NCI-H2227 (cell line): ENCODE measurements around the gene GNG3.
"Not testable (repeated sequence)": the region's sequence is repeated elsewhere in the genome, so short reads cannot be mapped to it uniquely, and the experiment has no call there.

Experiments used
- DNase-seq: peaks from one replicate; lab custom pipeline; 2025; ENCODE audit not compliant: unreplicated experiment; lab: John Stamatoyannopoulos, UW

Gene GNG3

GRCh38 chr11:62707277-62707861 is at the start of gene GNG3, which contains the start of gene BSCL2:
Gene GNG3 (plus strand): TSS chr11:62707676. CDS start chr11:62708296, 620 bp downstream.
Gene BSCL2 (minus strand): TSS chr11:62707424. CDS start chr11:62707195, 229 bp downstream.
- peak; percentile 98 for DNase-seq

DNA sequence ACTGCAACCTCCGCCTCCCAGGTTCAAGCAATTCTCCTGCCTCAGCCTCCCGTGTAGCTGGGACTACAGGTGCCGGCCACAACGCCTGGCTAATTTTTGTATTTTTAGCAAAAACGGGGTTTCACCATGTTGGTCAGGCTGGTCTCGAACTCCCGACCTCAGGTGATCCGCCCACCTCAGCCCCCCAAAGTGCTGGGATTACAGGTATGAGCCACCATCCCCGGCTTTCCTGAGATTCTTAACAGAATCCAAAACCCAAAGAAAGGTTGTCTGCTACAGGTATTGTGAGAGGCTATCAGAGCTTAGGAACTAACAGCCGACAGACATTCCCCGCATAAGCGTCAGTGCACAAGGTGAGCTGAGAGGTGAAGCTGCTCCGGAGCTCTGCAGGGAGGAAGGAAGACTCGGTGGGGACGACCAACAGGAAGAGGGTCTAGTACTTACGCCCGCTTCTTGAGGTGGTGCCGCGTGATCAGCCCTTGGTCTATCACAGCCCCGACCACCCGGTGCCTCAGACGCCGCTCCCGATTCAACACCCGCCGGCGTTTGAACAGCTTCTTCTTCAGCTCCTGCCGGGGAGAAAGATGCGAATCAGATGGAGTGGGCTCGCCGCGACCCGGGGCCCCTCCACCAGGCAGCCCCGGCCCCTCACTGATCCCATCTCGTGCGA is 42.9 kb upstream of the GNG3 start:
- peak; percentile 82 for DNase-seq

GRCh38 chr11:62665075-62665598 is 42.3 kb upstream of the GNG3 start, which contains the start of the genes C11orf98 and CSKMT:
Gene C11orf98 (minus strand): TSS chr11:62665210. CDS start chr11:62665169, 41 bp downstream.
Gene CSKMT (plus strand): TSS chr11:62665312. CDS start chr11:62665880, 568 bp downstream.
- DNase-seq: peak; percentile 97

DNA sequence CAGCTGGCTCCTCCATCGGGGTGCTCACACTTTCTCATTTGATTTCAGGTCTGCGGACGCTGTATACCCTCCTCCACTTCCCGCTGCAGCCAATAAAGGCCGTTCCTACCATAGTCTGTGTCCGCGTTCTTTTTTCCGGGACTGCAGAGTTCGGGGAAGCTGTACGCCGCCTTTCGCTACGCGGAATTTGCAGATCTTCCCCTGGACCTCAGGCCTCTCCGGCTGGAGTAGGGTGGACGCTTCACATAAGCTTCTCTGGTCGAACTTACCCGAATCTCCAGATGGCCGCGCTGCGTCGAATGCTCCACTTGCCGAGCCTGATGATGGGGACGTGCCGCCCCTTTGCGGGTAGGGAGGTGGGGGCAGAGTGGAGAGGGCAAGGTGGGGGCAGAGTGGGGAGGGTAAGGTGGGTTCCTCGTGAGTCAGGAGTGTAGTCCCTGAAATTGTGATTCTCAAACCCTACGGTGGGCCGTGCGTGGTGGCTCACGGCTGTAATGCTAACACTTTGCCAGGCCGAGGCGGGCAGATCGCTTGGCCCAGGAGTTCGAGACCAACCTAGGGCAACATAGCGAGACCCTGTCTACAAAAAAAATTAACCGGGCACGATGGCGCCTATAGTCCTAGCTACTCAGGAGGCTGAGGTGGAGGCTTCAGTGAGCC is 41.7 kb upstream of the GNG3 start:
- DNase-seq: peak; percentile 79

- no peak for DNase-seq
These were observed 41.1 kb upstream of the GNG3 start for GRCh38 chr11:62666259-62666926.

DNA sequence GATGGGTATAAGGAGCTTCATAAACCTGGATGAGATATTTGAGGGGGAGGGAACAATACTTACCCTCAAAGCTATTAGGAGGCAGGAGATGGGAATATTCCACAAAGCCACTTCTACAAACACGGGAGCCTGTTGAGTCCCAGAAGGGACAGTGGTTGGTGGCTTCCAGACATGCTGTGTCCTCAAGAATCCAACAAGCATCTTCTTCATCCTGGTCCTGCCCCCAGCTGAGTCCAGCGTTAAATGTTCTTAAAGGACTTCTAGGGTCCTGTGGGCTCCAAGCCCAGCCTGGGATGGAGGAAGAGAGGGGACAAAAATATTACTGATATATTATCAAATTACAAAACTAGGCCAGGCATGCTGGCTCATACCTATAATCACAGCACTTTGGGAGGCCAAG is 40.0 kb upstream of the GNG3 start:
- DNase-seq: no peak

GRCh38 chr11:62669420-62670161 is 37.9 kb upstream of the GNG3 start:
- peak; percentile 27 for DNase-seq

DNA sequence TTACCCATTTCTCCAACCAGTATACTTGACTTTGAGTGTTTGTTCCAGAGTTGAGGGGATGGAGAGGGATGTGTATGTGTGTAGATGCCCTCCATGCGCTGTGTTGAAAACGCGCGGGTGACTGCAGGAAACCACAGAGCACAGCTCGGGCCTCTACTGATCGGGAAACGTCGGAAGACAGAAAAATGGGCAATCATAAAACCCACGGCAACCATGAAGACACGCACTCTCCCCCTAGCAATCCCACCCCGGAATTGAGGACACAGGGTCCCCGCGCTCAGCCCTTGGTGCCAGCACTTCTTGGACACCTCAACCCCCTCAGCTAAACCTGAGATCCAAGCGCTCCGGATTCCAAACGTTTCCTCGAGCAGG is 36.3 kb upstream of the GNG3 start:
- no peak for DNase-seq

DNA sequence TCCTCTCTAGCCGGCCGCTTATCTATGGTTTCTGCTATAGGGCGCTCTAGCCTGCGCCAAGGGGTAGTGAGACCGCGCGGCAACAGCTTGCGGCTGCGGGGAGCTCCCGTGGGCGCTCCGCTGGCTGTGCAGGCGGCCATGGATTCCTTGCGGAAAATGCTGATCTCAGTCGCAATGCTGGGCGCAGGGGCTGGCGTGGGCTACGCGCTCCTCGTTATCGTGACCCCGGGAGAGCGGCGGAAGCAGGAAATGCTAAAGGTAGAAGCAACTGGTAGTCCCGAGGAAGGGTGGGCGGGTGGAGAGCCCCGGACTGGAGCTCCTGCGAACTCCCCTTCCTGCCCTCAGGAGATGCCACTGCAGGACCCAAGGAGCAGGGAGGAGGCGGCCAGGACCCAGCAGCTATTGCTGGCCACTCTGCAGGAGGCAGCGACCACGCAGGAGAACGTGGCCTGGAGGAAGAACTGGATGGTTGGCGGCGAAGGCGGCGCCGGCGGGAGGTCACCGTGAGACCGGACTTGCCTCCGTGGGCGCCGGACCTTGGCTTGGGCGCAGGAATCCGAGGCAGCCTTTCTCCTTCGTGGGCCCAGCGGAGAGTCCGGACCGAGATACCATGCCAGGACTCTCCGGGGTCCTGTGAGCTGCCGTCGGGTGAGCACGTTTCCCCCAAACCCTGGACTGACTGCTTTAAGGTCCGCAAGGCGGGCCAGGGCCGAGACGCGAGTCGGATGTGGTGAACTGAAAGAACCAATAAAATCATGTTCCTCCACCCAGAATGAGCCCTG is 35.7 kb upstream of the GNG3 start, which contains the start of the genes LBHD1 and UQCC3:
Gene LBHD1 (minus strand): TSS at position 660 of the 782 bp plus-strand sequence. CDS start 2,236 bp downstream, outside the sequence.
Gene UQCC3 (plus strand): TSS at position 66 of the 782 bp plus-strand sequence. CDS start 73 bp downstream, at position 139.
- peak; percentile 95 for DNase-seq

GRCh38 chr11:62673196-62673525 is 34.3 kb upstream of the GNG3 start:
- DNase-seq: no peak

- not testable (repeated sequence) for DNase-seq
These were observed 32.1 kb upstream of the GNG3 start for GRCh38 chr11:62675415-62675814.

DNA sequence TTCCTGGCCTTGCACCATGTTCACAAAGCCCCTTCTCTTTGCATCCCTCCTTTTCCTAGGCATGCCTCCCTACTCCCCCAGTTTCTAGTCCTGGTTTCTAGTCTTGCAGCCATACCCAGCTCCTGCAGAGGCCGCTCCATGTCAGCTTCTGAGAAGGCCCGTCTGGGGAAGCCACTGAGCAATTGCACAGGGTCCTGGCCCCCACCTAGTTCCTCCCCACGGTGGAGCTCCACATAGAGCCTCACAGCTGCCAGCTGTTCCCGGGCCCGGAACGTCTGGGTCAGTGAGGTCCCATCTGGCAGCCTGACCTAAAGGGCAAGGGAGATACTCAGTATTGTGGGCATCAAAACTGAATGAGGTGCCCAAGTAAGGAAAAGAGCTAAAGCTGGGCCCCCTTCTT is 30.8 kb upstream of the GNG3 start:
- DNase-seq: peak; percentile 21

DNA sequence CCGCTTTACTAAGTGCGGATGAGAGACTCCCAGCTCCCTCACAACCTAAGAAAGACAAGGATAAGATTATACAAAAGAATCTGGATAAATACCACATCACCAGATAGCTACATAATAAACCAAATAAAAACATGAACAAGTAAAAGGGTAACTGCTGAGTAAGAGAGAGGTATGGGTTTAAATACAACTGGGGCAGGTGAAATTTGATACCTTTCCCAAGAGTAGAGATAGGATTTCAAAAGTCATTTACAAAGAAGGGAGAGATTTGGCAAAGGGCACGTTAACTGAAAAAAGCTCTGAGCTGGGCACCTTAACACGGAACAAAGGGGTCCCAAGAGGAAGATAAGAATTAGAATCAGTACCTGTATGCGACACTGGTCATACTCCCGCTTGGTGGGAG is 30.3 kb upstream of the GNG3 start:
- DNase-seq: no peak

- no peak for DNase-seq
These were observed 29.8 kb upstream of the GNG3 start for GRCh38 chr11:62677714-62678113.

DNA sequence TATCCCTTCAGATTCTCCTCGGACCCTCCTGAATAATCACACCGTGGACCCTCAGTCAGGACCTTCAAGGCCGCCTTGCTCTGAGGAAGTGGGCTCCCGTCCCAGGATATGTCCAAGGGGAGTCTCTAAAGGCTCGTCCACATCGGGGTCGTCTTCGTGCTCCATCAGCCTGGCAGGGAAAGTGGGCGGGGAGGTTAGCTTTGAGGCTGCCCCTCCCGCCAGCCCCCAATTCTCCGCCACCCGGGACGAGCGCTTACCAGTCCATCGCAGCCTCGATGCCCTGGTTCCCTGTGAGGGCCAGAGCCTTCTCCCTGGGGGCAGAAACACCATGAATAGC is 29.1 kb upstream of the GNG3 start:
- DNase-seq: no peak

DNA sequence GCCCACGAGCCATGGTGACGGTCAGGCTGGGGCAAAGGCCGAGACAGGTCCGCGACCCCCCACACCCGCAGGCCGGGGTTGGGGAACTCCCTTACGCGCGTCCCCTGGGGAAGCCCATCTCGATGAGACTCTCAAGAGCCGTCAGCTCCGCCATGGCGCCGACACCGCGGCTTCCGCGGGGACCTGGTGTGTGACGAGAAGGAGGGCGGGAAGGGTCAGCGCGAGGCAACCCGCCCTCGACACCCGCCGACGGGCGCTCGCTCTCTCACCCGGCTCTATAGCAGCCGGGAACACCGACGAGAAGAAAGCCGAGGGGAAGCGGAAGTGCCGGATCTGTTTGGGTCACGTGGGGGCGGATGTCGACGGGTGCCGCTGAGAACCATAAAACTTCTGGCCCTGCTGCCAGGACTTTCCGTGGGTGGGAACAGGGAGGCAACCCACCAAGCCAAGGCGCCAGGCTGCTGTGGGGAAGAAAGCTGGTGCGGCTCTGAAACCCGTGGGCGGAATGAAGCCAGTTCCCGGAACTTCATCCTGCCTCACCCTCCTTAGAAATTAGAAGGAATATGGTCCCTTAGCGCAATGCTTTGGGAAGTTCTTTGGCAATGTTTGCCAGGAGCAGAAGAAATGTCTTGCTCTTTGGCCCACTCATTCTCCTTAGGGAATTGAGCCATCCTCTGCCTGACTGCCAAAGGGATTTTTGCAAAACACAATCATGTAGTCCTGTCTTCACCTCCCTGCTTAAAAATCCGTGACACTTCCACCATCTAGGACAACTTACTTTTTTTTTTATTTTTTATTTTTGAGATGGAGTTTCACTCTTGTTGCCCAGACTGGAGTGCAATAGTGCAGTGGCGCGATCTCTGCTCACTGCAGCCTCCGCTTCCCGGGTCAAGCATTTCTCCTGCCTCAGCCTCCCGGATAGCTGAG is 28.4 kb upstream of the GNG3 start, which contains the start of gene UBXN1:
Gene UBXN1 (minus strand): TSS at position 304 of the 927 bp plus-strand sequence. CDS start 150 bp downstream, at position 154.
- DNase-seq: peak; percentile 89

DNA sequence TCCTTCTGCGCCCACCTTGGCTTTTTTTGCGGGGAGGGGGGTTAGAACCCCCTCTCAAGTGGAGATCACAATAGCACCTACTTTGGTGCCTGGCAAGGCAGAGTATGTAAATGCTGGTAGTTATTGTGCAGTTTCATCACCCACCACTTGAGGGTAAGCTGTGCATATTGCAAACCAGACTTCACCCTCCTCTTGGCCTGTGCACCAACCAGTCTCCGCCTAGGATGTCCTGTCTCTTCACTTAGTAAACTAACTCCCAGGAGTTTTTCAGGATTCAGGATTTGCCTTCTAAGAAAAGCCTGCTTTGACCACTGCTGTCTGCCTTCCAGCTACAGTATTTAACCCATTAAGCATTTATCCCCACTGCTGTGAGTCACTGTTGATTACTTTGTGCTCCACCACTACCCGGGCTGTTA is 26.6 kb upstream of the GNG3 start:
- DNase-seq: peak; percentile 50

- DNase-seq: peak; percentile 66
These were observed 25.0 kb upstream of the GNG3 start for GRCh38 chr11:62682518-62682917.
